CD4-positive, alpha-beta T cell treated with Interleukin-21 for 1 hour (primary cell): ENCODE results near the gene PROSER3.

Experiments
- DNase-seq: peaks from one replicate; pipeline ENCODE4 v3.0.0-alpha.2; 2020

Gene PROSER3

DNA sequence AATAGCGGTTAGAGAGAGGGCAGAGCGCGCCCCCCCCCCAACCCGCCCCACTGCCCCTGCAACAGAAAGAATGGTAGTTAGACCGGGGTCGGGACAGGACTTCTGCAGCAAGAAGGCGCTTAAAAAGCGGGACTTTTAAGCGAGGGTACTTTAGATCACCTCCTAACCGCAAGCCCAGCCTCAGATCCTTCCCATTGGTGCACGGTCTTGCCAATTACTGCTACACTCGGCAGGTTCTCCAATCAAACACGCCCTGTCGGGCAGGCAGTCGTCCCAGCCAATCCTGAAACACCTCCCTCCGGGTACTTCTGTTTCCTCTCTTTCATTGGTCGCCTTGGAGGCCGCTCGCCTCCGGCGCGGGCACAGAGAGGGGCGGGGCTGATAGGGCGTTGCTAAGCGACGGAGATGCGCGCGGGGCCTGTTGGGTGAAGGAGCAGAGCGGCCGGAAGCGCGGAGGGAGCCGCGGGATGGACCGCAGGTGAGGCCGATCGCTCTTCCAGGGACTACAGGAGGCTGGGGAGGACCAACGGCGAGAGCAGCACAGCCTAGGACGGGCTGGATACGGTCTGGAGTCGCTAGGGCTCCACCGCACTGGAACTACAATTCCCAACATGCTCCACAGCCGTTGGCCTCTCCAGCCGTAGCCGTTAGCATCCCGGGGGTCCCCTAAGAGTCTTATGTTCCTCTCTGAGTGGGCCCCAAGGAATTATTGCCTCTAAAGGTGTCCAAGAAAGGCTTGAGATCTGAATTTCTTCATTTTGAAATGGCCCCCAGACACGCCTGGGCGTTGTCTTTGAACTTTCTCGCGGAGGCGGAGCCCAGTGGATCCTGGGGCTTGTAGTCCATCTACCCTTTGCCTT is at the start of gene PROSER3:
Gene PROSER3 (plus strand): TSS at position 428 of the 860 bp plus-strand sequence. CDS start 40 bp downstream, at position 468.
- DNase-seq, result peak; percentile 100

DNA sequence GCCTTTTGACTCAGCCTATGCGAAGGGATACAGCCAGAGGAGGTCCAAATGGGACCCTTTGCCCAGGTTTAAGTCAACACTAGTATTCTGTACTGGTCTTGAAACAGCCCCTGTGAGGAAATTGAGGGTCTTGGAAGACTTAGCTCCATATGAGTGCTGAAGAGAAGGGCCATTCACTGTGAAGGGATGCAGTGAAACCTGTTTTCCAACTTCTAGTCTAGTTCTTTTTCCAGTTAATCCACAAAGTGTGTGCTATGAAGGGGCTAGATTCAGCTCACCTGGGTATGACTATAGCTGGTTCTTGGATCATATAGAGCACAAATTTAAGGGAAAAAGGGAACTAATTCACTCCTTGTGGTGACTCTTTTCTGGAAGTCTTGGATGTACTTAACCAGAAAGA is 49.6 kb upstream of the PROSER3 start:
- DNase-seq, result no peak

DNA sequence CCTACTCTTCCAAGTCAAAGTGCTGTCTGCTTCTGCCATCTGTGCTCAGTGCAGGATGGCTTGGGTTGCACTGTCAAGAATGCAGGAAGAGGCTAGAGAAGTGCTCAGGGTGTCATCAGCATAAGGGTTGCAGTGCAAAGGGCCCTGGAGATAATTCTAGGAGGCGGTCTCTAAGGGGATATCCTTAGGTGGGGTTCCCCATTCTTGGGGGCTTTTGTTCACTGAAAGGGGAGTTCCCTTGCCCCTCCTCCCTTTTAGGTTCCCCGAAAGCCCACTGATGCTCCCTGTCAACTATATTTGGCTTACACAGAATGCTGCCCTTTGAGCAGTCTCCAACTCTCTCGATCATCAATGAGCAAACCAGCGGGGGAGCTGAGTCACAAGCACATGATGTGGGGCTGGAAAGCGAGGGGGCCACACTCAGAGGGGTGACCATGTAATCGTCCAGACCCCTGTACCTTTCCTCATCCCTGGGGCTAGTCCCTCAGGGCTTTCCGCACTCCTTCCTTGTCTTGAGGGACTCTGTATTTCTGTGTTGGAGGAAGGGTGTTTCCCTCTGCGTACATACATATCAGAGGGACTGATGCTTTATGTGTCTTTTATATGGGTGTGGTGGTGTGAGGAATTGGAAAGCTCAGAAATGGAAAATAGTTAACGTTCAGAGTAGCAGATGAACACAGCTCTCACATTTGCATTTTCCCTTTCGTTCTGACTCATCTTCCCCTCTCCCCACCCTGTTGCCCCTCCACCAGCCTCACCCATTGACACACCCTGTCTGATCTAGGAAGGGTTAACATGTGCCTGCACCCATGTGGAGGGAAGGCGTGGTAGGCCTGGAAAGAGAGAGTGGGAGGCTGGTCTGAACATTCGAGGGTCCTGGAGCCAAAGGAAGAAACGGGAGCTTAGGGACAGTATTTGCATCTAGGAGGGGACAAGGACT is 46.9 kb upstream of the PROSER3 start:
- DNase-seq, result peak; percentile 36

DNA sequence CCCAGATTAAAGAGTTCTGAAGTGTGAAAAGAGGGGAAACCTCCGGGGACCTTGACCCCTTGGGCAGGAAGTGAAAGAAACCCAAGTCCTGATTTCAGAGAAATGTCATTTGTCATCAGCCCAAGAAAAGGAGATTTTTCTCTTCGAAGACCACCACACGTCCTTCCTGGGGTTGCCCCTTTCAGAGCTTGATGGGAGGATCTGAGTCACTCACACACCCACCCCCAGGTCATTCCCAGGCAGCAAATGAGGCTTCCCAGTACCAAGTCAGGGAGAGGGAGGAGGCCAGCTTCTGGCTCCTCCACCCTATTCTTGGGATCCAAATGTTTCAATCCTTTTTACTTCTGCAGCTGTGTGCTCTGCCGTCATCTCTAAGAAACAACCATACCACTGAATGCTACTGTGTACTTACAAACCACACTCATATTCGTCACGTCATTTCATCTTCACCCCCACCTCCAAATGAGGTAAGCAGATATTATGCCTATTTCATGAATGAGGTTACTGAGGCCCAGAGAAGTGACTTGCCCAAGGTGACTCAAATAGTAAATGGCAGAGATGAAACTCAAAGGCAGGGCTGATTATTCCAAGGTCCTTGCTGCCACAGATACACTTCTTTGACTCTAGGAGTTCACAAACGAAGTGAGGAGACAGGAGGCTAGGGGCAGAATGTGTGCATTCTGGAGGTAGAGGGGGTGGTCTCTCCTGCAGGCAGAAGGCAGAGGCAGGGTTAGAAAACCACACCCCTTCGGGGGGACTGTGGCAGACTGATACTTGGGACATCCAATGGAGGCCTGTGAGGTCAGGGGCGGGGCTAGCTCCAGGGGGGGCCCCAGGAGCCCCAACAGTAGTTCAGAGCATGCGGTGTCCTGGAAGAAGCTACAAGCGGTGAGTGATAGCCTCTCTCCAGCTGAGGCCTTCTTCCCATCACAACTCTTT is 45.1 kb upstream of the PROSER3 start:
- DNase-seq, result peak; percentile 55

DNA sequence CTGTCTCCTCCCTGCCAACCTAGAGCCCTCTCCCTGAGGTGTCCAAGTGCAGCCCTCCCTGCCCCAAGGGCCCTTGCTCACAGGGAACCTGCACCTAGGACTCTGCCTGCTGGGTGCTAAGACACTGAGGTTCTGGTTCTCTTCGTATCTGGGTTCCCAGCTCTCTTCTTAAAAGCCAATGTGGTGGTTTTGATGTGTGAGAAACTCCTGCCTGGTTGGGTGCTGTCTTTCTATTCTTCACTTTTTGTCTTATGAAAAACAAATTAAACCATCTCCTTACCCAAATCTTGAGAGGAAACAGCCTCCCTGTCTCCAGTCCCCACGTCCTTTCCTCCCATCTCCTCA is 44.5 kb upstream of the PROSER3 start:
- no peak for DNase-seq

DNA sequence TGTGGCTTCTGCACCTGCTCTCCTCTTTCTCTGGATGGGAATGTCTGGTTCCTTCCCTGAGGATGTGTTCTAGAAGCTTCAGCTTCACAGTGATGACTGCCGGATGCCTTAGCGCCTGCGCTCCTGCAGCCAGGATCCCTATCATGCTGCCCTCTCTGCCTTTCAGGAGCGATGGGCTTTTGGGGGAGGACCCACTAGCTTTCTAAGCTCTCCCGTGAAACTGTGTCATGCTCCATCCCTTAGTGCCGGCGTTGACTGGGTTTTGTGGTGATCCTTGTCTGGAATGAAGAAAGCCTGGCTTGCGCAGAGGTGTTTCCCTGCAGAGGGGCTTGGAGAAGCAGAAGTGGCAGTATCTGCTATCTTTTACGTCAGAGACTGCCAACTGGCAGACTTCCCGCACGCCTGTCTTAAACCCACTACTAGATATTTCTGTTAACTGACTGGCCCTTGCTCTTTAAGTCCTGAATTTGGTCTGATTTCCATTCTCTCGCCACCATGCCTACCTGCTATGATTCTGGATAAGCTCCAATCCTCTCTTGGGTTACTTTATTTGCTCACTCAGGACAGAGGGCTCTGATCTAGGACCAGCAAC is 44.0 kb upstream of the PROSER3 start:
- DNase-seq, result no peak

DNA sequence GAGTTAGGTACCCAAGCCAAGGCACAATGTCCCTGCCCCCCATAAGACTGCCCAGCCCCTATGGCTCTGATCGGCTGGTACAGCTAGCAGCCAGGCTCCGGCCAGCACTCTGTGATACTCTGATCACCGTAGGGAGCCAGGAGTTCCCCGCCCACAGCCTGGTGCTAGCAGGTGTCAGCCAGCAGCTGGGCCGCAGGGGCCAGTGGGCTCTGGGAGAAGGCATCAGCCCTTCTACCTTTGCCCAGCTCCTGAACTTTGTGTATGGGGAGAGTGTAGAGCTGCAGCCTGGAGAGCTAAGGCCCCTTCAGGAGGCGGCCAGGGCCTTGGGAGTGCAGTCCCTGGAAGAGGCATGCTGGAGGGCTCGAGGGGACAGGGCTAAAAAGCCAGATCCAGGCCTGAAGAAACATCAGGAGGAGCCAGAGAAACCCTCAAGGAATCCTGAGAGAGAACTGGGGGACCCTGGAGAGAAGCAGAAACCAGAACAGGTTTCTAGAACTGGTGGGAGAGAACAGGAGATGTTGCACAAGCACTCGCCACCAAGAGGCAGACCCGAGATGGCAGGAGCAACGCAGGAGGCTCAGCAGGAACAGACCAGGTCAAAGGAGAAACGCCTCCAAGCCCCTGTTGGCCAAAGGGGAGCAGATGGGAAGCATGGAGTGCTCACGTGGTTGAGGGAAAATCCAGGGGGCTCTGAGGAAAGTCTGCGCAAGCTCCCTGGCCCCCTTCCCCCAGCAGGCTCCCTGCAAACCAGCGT is 43.2 kb upstream of the PROSER3 start:
- DNase-seq, result no peak

DNA sequence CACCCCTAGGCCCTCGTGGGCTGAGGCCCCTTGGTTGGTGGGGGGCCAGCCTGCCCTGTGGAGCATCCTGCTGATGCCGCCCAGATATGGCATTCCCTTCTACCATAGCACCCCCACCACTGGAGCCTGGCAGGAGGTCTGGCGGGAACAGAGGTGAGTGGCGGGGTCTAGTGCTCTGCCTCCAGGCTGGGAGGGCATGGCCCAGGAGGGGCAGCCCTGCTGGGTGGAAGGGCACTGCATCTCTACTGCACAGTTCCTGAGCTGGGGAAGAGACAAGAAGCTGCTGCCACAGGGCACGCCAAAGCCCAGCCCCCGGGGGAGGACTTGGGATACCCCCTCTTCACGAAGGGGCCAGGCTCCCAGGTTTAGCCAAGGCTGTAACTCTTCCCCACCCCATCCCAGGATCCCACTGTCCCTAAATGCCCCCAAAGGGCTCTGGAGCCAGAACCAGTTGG is 42.6 kb upstream of the PROSER3 start:
- DNase-seq, result no peak

DNA sequence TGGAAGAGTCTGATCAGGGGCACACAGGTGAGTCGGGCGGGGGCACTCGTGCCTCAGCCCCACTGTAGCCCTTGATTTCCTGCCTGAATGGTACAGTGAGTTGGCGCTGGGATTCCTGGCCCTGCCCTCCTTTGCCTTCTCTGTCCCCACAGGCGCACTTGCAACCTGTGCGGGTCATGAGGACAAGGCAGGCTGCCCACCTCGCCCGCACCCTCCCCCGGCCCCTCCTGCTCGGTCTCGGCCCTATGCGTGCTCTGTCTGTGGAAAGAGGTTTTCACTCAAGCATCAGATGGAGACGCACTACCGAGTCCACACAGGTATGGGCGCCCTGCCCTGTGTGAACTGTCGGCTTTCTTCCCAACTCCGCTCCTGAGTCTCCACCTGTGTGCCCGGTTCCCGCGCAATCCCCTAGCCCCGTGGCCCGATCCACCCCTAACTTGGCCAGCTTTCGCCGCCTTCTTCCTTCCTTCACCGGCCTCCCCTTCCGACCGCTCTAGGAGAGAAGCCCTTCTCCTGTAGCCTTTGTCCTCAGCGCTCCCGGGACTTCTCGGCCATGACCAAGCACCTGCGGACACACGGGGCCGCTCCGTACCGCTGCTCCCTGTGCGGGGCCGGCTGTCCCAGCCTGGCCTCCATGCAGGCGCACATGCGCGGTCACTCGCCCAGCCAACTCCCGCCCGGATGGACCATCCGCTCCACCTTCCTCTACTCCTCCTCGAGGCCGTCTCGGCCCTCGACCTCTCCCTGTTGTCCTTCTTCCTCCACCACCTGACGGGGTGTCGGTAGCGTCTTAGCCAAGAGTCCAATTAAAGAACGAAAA is 41.8 kb upstream of the PROSER3 start:
- peak; percentile 19 for DNase-seq

DNA sequence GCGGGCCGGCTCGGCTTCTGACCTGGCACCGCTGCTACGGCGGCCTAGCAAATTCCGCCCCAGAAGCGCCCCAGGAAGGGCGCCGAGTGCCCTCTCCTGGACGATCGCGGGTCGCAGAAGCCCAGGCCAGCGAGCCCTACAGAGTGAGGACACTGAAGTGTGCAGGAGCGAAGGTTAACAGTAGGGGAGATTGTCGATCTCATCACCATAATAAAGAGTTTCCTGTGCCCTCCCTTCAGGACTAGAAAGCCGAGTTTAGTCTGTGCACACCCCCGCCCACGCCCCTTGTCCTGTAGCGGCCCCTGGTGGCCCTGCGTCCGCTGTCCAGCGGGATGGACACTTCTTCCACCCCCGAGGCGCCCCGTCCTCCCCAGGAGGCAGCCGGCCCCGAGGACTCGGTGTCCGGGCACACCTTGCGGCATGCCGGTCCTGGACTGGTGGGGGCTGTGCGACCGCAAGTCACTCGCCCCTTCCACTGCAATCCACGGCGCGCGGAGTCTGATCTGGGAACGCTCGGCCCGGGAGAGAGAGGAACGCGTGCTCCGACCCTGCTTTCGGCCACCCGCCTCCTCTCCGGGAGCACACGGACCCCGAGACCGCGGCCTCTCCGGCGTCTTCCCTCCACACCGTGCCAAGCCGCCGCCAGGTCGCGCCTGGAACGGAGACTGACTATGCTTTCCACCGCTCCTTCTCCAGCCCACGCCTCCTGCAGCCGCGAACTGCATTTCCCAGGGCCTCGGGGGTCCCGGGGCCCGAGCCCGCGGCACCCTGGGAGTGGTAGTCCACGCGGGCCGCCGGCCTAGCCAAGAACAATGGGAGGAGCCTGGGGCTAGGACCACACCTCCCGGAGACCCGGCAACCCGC is 40.9 kb upstream of the PROSER3 start:
- DNase-seq, result peak; percentile 98

DNA sequence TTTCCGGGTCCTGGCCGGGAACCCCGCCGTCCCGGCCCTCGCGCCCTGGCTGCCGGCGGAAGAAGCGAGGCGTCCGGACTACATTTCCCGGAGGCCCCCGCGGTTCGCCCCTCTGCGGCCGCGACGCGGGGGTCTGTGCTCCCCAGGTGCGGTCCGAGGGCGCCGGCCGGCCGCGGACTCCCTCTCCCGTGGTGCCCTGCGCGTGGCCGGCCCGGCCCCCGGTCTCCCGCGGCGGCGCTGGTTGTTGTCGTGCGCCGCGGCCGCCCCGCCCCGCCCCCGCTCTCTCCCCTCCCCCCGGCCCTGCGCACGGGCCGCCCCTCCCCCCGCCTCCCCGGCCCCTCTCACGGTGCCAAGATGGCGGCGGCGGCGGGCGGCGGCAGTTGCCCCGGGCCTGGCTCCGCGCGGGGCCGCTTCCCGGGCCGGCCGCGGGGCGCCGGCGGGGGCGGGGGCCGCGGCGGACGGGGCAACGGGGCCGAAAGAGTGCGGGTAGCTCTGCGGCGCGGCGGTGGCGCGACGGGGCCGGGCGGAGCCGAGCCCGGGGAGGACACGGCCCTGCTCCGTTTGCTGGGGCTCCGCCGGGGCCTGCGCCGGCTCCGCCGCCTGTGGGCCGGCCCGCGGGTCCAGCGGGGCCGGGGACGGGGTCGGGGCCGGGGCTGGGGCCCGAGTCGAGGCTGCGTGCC is 40.2 kb upstream of the PROSER3 start, which contains the start of gene KMT2B:
Gene KMT2B (plus strand): TSS at position 339 of the 680 bp plus-strand sequence. CDS start 16 bp downstream, at position 355.
- DNase-seq, result no peak

DNA sequence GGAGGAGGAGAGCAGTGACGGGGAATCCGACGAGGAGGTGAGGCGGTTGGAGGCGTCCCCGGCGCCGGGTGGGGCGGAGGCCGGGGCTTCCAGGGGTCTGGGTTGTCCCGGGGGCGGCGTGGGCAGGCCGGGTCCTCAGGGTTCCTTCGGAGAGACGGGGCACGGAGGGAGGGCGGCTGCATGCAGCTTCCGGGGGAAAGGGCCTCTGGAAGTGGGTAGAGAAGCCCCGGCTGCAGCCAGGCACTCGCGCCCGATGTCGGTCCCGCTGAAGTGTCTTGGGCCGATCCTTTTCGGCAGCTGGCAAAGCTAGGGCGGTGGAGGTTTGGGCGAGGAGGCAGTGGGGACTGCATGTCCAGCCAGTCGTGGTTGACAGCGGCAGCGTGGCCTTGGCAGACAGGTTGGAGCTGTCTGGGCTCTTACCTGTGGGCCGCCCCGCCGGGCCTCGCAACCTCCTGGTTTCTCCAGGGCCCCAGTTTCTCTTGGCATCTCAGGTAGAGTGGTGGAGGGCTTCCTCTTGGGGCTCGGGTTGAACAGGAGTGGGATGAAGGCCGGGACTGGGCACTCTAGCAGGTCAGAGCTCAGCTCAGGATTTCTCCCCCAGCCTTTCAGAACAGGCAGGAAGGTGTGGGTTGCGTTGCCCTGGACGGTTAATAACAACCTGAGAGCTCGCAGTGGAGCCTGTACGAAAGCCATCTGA is 39.5 kb upstream of the PROSER3 start:
- DNase-seq, result peak; percentile 39

DNA sequence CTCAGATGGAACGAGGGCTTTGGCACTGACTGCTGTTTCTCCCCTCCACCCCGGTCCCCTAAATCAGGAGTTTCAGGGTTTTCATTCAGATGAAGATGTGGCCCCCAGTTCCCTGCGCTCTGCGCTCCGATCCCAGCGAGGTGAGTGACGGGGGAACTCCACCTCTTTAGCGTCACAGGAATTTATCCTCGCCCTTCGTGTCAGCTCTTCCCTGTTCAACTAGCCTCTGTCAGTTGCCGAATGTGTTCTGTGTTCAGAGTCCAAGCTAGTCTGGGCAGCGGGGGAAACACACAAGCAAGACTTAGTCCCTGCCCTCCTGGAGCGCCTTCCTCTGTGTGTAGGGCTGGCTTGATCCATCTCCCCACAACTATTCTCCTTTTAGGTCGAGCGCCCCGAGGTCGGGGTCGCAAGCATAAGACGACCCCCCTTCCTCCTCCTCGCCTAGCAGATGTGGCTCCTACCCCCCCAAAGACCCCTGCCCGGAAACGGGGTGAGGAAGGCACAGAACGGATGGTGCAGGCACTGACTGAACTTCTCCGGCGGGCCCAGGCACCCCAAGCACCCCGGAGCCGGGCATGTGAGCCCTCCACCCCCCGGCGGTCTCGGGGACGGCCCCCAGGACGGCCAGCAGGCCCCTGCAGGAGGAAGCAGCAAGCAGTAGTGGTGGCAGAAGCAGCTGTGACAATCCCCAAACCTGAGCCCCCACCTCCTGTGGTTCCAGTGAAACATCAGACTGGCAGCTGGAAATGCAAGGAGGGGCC is 38.4 kb upstream of the PROSER3 start:
- no peak for DNase-seq

DNA sequence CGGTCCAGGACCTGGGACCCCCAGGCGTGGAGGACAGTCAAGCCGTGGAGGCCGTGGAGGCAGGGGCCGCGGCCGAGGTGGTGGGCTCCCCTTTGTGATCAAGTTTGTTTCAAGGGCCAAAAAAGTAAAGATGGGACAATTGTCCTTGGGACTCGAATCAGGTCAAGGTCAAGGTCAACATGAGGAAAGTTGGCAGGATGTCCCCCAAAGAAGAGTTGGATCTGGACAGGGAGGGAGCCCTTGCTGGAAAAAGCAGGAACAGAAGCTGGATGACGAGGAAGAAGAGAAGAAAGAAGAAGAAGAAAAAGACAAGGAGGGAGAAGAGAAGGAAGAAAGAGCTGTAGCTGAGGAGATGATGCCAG is 37.8 kb upstream of the PROSER3 start:
- no peak for DNase-seq

DNA sequence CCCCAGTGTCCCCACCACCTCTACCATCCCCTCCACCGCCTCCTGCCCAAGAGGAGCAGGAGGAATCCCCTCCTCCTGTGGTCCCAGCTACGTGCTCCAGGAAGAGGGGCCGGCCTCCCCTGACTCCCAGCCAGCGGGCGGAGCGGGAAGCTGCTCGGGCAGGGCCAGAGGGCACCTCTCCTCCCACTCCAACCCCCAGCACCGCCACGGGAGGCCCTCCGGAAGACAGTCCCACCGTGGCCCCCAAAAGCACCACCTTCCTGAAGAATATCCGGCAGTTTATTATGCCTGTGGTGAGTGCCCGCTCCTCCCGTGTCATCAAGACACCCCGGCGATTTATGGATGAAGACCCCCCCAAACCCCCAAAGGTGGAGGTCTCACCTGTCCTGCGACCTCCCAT is 37.3 kb upstream of the PROSER3 start:
- DNase-seq, result no peak

DNA sequence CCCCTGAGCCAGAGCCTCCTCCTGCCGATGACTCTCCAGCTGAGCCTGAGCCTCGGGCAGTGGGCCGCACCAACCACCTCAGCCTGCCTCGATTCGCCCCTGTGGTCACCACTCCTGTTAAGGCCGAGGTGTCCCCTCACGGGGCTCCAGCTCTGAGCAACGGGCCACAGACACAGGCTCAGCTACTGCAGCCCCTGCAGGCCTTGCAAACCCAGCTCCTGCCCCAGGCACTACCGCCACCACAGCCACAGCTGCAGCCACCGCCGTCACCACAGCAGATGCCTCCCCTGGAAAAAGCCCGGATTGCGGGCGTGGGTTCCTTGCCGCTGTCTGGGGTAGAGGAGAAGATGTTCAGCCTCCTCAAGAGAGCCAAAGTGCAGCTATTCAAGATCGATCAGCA is 36.6 kb upstream of the PROSER3 start:
- no peak for DNase-seq

DNA sequence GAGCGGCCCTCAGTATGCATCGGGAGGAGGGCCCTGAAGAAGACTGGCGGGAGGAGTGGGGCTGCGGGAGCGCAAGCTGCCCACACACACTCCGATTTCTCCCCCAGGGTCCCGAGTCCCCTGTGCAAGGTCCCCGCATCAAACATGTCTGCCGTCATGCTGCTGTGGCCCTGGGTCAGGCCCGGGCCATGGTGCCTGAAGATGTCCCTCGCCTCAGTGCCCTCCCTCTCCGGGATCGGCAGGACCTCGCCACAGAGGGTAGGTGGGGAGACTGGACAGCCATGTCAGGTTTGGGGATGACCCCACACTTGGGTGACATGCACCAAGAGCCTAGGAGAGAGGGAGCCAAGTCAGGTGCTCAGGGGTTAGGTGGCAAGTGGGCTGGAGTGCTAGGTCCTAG is 35.5 kb upstream of the PROSER3 start:
- no peak for DNase-seq
